Jurkat, Clone E6-1 (cell line): ENCODE data around the gene MAMDC4.
A peak's percentile ranks its signal among the peaks of the same experiment; 100 is the strongest.

Source experiments
- DNase-seq: peaks from one replicate; pipeline ENCODE4 v3.0.0-alpha.2; 2011; ENCODE audit warnings: low read depth, low spot score
- H3K4me3 ChIP-seq: 2 replicates; pipeline ENCODE4 v1.5.1; 2011; ENCODE audit warnings: mild to moderate bottlenecking, low read length, control low read depth, moderate library complexity

The MAMDC4 gene

DNA sequence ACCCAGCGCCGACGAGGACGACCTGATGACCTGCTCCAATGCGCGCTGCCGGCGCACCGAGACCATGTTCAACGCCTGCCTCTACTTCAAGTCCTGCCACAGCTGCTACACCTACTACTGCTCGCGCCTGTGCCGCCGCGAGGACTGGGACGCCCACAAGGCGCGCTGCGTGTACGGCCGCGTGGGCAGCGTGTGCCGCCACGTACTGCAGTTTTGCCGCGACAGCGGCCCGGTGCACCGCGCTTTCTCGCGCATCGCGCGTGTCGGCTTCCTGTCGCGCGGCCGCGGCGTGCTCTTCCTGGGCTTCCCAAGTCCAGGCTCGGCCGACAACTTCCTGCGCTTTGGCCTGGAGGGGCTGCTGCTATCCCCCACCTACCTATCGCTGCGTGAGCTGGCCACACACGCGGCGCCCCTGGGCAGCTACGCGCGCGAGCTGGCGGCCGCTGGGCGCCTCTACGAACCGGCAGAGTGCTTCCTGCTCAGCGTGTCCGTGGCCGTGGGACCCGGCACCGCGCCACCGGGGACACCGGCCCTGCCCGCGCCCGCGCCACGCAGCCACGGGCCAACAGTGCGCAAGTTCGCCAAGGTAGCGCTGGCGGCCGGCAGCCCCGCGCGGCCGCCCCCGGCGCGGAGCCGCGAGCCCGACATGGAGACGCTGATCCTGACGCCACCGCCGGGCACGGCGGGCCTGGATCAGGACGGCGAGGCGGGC lies 5.6 kb upstream of the MAMDC4 start:
- H3K4me3 ChIP-seq = no peak overlapping the region
- no peak for DNase-seq

DNA sequence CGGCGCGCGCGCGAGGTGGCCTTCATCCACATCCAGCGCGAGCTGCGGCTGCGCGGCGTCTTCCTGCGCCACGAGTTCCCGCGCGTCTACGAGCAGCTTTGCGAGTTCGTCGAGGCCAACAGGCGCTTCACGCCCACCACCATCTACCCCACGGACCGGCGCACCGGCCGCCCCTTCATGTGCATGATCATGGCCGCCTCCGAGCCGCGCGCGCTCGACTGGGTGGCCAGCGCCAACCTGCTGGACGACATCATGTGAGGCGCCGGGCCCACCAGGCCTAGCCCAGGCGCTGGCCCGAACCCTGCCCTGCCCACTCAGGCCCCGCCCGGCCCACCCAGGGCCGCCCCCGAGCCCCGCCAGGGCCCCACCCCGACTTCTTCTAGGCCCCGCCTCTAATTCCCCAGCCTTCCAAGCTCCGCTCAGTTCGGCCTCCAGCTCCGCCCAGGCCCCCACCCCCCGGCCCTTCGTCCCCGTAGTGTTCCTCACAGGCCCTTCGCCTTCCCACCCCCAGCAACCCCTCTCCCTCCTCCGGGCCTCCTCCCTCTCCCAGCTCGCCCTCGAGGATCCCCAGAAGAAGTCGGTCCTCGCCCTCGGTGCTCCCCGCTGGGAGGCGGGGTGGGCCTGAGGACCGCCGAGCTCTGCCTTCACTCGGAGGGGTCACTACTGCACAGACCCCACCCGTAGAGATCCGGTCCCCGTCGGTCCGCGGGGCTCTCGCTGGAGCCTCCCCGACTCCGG lies 4.9 kb upstream of the MAMDC4 start:
- DNase-seq = no peak
- H3K4me3 ChIP-seq = peak overlapping the region; percentile 80

DNA sequence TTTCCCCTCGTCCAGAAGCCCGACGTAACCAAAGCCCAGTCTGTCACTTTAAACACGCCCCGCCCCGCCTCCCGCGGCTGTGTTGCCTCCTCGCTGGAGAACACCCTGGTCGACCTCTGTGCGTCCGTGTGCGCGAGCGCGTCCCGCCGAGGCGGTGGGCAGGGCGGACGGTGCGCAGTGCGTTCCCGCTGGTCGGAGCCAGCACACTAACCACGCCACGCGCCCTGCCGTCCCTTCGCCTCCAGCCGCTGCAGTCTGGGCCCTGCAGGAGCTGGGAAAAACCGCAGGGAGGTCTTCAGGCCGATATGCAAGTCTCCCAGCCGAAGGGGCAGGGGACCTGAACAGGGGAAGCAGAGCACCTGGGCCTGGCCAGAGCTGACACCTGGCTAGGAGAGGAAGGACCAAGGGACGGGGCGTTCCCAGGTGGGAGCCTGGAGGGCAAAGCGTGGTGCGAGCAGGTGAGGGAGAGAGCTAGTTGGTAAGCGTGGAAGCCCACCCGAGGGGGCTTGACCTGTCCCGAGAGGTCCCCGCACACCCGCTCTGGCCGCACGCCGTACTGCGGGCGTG lies 4.2 kb upstream of the MAMDC4 start:
- peak overlapping the region; percentile 80 for H3K4me3 ChIP-seq
- peak; percentile 51 for DNase-seq

DNA sequence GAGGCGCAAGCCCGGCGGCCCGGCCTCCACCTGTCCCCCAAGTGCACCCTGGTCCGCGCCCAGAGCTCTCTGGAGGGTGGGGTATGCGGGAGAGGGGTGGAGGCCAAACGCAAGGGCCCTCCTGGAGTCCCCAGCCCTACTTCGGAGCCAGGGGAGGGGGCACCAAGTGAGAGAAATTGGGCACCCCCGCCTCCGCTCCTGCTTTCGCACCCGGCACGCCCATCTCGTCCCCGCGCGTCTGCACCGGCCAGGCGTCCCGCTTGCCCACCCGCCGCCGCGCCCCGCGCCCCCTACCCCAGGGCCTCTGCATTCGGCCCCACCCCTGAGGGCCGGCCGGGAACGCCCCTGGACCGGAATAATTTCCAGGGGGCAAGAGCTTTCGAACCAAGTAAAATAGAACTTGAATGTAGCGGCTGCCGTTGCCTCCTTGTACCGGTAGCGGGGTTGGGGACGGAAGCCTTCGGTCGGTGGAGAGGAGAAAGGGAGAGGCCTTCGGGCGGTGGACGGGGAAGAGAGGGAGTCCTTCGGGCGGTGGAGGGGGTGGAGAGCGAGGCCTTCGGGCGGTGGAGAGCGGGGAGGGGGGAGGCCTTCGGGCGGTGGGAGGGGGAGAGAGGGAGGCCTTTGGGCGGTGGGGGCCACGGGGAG lies 3.6 kb upstream of the MAMDC4 start:
- peak overlapping the region; percentile 80 for H3K4me3 ChIP-seq
- DNase-seq = no peak

DNA sequence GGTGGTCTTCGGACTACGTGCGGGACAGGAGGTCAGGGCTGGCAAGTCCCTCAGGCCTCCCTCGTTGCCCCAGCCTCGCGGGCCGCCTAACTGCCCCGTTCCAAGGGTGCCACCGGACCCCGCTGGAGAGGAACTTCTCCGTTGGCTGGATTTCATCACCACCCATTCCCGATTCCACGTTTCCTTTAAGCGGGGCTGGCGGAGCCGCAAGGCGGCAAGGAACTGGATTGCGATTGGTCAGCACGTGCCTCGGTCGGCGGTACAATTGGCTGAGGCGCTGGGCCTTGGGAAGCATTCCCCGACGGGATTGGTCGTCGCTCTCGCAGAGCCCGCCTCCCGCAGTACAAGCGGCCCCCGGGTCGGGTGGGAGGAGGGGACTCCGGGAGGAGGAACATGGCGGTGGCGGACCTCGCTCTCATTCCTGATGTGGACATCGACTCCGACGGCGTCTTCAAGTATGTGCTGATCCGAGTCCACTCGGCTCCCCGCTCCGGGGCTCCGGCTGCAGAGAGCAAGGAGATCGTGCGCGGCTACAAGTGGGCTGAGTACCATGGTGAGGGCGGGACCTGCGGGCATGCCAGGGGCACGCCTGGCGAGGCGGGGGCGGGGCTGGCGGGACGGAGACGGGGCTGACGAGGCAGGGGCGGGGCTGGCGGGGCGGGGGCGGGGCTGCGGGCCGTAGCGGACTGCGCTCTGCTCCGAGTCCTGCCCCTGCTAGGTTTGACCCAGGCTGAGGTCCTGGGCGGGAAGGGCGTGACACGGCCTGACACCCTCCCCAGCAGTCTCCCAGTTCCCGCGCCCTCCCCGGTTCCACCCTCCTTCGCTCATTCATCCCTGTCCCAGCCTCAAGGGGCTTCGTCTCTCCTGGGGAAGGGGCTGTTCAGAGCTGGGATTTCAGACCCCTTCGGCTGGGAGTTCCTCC lies 2.8 kb upstream of the MAMDC4 start, which contains the start of gene PHPT1:
Gene PHPT1, plus strand, starts transcription at position 372 of the 922 bp plus-strand sequence. Its CDS starts 22 bp downstream, at position 394.
- DNase-seq = peak; percentile 98
- peak within 1 kb of the TSS; percentile 80 for H3K4me3 ChIP-seq

DNA sequence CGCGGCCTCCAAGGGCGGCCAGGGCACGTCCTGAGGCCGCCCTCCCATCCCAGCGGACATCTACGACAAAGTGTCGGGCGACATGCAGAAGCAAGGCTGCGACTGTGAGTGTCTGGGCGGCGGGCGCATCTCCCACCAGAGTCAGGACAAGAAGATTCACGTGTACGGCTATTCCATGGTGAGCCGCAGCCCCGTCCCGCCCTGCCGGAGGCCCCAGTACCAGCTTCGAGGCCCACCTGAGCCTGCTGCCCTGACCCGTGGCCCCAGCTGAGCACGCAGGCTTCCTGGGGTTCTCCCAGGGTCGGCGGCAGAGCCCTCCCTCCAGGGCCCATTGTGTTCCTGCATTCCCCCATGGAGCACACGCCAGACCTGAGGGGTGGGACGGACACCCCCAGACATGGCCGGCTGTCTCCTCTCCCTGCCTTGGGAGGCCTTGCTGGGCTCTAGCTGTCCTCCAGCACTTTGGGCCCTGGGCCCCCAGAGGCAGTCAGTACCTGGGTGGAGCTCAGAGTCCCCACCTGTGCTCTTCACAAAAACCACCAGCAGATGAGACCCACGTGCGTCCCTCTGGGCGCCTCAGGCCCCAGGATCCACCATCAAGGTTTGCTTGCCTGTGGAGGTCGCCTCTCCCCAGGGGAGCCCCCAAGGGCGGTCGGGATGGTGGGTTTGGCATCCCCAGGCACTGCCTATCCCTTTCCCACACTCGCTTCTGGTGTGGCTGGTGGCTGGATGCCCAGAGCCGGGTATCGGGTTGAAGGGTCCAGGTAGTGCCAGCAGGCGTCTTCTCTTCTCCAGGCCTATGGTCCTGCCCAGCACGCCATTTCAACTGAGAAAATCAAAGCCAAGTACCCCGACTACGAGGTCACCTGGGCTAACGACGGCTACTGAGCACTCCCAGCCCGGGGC lies 1.9 kb upstream of the MAMDC4 start:
- peak overlapping the region; percentile 80 for H3K4me3 ChIP-seq

DNA sequence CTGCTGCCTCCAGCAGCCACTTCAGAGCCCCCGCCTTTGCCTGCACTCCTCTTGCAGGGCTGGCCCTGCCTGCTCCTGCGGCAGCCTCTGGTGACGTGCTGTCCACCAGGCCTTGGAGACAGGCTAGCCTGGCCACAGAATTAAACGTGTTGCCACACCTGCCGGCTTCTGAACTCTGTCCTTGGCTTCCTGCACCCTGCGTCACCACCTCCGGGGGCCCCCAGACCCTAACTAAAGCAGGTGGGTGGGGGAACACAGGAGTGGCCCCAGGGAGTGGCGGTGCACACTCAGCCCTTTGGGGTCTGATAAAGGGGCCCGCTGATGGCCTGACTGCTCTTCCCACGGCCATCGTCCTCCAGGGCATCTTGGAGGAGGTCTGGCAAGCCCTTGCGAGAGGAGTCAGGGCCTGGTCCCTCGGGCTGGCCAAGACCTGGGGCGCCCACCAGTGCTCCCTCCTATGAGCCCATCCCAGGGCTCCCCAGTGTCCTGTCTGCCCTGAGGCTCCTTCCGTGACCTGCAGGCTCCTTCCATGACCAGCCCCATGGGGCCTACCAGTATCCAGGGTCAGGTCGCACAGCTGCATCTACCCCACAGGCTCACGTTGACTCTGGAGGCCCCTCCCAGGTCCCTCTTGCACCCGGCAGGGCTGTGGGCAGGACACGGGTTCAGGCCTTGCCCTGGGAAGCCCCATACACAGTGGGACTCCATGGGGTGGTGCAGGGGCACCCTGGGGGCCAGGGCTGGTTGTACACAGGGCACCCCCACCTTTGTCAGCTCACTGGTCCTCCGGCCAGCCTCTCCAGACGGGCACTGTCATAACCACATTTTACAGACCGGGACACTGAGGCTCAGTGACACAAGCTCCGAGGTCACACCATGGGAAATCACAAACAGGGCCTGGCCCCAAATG lies 1.0 kb upstream of the MAMDC4 start:
- DNase-seq = no peak
- no peak overlapping the region for H3K4me3 ChIP-seq

More for the DNA sequence above, 1.9 kb upstream of the MAMDC4 start:
- no peak for DNase-seq

DNA sequence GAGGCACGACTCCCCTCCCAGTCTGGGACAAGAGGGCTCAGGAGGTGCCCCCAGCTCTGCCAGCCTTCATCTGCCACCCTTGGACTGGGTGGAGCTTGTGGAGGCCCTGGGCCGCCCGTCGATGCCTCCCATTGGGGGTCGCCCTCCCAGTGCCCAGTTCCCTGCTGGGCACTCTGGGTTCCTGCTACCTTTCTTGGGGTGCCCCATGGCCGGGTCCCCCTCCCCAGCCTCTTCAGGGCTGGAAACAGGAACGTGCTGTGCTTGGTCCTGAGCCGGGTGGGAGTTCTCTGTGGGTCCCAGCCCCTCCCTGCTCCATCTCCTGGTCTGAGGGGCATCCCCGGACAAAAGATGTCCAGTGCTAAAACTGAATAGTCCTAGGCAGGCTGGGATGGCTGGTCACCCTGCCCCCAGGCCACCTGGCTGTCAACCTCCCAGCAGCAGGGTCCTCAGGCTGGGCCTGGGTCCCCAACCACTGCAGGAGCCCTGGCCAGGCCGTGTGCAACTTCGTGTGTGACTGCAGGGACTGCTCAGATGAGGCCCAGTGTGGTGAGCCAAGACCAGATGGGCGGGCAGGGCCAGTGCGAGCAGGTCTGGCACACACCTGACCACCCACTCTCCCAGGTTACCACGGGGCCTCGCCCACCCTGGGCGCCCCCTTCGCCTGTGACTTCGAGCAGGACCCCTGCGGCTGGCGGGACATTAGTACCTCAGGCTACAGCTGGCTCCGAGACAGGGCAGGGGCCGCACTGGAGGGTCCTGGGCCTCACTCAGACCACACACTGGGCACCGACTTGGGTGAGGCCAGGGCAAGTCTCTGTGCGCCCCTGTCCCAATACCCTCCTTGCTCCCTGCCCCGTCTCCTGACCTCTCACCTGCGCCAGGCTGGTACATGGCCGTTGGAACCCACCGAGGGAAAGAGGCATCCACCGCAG lies 784 bp downstream of the MAMDC4 start:
- no peak for DNase-seq
- H3K4me3 ChIP-seq = no peak overlapping the region

DNA sequence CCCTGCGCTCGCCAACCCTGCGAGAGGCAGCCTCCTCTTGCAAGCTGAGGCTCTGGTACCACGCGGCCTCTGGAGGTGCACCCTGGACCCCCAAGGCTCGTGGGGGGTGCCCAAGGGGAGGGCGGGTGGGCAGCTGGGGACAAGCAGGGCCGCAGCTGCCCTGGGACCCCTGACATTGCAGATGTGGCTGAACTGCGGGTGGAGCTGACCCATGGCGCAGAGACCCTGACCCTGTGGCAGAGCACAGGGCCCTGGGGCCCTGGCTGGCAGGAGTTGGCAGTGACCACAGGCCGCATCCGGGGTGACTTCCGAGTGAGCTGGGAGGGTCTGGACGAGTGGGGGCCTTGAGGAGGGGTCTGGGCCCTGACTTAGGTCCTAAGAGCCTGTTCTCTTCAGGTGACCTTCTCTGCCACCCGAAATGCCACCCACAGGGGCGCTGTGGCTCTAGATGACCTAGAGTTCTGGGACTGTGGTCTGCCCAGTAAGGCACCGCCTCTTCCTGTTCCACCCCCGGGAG lies 1.5 kb downstream of the MAMDC4 start:
- no peak overlapping the region for H3K4me3 ChIP-seq
- DNase-seq = no peak

DNA sequence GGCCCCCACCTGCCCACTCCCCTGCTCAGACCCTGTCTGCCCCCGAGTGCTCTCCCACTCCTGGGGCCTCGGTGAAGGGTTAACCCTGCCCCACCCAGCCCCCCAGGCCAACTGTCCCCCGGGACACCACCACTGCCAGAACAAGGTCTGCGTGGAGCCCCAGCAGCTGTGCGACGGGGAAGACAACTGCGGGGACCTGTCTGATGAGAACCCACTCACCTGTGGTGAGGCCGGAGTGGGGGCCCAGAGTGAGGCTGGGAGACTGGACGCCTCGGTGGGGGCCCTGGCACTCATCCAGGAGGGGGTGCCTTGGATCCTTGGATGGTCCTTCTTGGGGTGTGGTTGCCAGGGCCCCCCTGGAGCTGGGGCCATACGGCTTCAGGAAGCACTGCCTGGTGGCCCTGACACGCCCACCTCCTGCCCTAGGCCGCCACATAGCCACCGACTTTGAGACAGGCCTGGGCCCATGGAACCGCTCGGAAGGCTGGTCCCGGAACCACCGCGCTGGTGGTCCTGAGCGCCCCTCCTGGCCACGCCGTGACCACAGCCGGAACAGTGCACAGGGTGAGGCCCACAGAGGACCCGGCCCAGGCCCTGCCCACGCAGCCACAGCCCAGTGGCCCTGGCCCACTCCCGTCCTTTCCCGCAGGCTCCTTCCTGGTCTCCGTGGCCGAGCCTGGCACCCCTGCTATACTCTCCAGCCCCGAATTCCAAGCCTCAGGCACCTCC lies 2.1 kb downstream of the MAMDC4 start:
- H3K4me3 ChIP-seq = no peak overlapping the region
- no peak for DNase-seq

DNA sequence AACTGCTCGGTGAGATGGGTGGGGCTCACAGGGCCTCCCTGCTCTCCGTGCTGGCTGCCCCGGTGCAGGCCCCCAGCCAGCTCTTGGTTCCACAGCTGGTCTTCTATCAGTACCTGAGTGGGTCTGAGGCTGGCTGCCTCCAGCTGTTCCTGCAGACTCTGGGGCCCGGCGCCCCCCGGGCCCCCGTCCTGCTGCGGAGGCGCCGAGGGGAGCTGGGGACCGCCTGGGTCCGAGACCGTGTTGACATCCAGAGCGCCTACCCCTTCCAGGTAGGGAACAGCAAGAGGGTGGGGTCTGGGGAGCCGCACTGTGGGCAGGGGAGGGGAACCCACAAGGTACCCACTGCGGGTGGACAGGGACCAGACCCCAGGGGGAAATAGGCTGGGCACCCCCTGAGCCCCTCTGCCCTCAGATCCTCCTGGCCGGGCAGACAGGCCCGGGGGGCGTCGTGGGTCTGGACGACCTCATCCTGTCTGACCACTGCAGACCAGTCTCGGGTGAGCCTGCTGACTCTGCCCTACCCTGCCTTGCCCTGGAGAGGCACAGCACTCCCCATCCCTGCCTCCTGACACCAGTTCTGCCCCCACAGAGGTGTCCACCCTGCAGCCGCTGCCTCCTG lies 2.8 kb downstream of the MAMDC4 start:
- H3K4me3 ChIP-seq = no peak overlapping the region
- no peak for DNase-seq

DNA sequence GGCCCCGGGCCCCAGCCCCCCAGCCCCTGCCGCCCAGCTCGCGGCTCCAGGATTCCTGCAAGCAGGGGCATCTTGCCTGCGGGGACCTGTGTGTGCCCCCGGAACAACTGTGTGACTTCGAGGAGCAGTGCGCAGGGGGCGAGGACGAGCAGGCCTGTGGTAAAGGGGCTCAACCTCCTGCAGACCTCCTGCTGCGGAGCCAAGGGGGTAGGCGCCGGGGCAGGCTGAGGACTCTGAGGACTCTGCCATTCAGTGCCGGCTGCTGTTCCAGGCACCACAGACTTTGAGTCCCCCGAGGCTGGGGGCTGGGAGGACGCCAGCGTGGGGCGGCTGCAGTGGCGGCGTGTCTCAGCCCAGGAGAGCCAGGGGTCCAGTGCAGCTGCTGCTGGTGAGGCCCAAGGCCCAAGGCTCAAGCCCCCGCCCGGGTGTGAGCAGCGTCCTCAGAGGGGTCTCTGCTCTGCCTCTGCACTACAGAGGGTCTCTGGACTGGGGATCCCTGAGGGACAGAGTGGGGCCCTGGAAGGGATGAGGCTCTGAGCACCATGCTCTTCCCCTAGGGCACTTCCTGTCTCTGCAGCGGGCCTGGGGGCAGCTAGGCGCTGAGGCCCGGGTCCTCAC lies 3.4 kb downstream of the MAMDC4 start:
- DNase-seq = no peak
- no peak overlapping the region for H3K4me3 ChIP-seq

DNA sequence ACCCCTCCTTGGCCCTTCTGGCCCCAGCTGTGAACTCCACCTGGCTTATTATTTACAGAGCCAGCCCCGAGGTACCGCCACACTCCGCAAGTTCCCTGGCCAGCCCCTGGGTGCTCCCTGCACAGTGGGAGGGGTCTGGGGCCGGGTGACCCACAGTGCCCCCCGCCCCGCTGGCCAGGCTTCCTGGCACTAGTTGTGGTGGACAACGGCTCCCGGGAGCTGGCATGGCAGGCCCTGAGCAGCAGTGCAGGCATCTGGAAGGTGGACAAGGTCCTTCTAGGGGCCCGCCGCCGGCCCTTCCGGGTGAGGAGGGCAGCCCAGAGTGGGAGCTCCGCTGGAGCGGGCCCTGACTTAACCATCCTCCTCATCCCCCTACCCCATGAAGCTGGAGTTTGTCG lies 3.9 kb downstream of the MAMDC4 start:
- DNase-seq = no peak
- no peak overlapping the region for H3K4me3 ChIP-seq

DNA sequence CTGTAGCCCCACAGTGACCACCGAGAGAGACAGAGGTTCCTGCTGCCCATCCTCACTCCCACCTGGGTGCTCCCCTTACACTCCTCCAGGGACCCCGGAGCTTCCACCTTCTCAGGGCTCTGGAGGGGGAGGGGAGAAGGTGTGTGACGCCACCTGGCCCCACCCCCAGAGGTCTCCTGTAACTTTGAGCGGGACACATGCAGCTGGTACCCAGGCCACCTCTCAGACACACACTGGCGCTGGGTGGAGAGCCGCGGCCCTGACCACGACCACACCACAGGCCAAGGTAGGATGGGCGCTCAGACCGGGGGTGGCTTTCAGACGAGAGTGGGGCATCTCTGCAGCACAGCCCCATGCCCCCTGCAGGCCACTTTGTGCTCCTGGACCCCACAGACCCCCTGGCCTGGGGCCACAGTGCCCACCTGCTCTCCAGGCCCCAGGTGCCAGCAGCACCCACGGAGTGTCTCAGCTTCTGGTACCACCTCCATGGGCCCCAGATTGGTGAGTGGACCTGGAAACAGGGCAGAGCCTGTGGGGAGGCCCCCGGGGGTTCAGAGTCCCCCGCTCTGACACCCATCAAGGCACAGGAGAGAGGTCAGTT lies 4.5 kb downstream of the MAMDC4 start:
- H3K4me3 ChIP-seq = no peak overlapping the region
- no peak for DNase-seq
